K562 (cell line): ENCODE measurements around the gene ZNF618.

Source experiments
- ATF7 ChIP-seq: fragments of 450-650 bp; IDR thresholded peaks from 2 replicates; pipeline ENCODE4 v1.7.1; 2014; ENCODE audit warnings: mild to moderate bottlenecking, moderate library complexity
- FOXO4 ChIP-seq: fragments of 450-650 bp; formaldehyde crosslinking; IDR thresholded peaks from 2 replicates; pipeline ENCODE4 v1.4.0; 2020; ENCODE audit warnings: mild to moderate bottlenecking, moderate library complexity
- ZNF609 ChIP-seq: sonication (generic); formaldehyde crosslinking; IDR thresholded peaks from 2 replicates; pipeline ENCODE4 v1.8.1; 2023; ENCODE audit warnings: missing genetic modification reagents, mild to moderate bottlenecking, borderline replicate concordance
- TF ChIP-seq, protein P1 (sequence below), 3 experiments: IDR thresholded peaks in 2 of 3; conservative IDR thresholded peaks in 1 of 3; 2 replicates each; pipeline ENCODE4 v1.5.1; 2011 to 2012; ENCODE audit warnings: low read length in 3 of 3, mild to moderate bottlenecking in 3 of 3, control low read depth in 2 of 3, improper control_type of control experiment in 1 of 3, inconsistent platforms in 1 of 3, low read depth in 1 of 3, mixed read lengths in 1 of 3, moderate library complexity in 1 of 3; ENCODE audit not compliant: insufficient read depth in 2 of 3

DNA sequence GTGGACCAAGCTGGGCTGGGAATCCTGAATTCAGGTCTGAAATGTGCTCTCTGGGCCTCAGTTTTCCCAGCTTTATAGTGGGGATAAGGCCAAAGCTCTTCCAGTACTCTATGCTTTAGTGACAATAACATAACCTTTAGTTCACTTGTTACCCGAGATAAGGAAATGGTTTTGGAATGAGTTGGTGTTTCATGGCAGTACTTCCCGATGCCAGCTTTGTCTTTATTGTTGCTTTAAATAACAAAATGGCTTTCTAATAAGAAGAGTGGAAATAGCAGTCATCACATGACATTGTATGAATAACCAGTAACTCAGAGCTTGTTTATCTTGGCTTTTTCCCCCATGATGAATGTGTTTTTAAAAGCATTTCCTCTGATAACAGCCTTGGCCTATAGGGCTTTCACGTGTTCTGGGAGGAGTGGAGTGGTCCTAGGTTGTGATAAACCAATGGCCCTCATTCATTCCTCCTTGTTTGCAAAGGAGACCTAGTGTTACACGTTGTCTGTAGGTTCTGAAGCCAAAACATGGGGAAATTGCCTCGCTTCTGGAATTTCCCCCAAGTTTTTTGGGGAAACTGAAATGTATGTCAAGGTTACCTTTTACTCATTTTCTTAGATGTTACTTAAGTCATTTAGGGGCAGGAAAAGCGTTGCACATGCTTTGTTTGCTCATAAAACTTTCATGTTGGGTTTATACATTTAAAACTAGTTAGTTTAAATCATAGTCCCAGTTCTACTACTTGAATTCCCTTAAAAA is 53.7 kb downstream of the ZNF618 start:
- no peak for TF ChIP-seq ATF7
- TF ChIP-seq, protein P1, sequence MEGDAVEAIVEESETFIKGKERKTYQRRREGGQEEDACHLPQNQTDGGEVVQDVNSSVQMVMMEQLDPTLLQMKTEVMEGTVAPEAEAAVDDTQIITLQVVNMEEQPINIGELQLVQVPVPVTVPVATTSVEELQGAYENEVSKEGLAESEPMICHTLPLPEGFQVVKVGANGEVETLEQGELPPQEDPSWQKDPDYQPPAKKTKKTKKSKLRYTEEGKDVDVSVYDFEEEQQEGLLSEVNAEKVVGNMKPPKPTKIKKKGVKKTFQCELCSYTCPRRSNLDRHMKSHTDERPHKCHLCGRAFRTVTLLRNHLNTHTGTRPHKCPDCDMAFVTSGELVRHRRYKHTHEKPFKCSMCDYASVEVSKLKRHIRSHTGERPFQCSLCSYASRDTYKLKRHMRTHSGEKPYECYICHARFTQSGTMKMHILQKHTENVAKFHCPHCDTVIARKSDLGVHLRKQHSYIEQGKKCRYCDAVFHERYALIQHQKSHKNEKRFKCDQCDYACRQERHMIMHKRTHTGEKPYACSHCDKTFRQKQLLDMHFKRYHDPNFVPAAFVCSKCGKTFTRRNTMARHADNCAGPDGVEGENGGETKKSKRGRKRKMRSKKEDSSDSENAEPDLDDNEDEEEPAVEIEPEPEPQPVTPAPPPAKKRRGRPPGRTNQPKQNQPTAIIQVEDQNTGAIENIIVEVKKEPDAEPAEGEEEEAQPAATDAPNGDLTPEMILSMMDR (IDR thresholded peaks at IDR 0.05 in 2 of 3, conservative IDR thresholded peaks at IDR 0.05 in 1 of 3; ENCODE audit: insufficient read depth in 2 of 3, low read depth in 1 of 3, low read length in 3 of 3), result no peak
- no peak for TF ChIP-seq FOXO4 (CRISPR knock-in tag)
- TF ChIP-seq ZNF609 (CRISPR knock-in tag), result no peak
